GM12878 (cell line): ENCODE data around the gene MYOZ1.
"Not testable (repeated sequence)": the region's sequence is repeated elsewhere in the genome, so short reads cannot be mapped to it uniquely, and the experiment has no call there.

Experiments used
- CEBPB ChIP-seq, 2 experiments: fragments of 150-350 bp in 1 of 2; IDR thresholded peaks; 2 replicates each; pipeline ENCODE4 v1.6.1; 2012 to 2014; ENCODE audit warnings: low read depth in 2 of 2, low read length in 2 of 2, borderline replicate concordance in 1 of 2, inconsistent platforms in 1 of 2
- JUNB ChIP-seq: IDR thresholded peaks from 2 replicates; pipeline ENCODE4 v1.6.1; 2016; ENCODE audit warnings: antibody characterized with exemption, mild to moderate bottlenecking
- MXI1 ChIP-seq: fragments of 150-350 bp; IDR thresholded peaks from 2 replicates; pipeline ENCODE4 v1.6.1; 2011; ENCODE audit warnings: low read depth, mild to moderate bottlenecking, inconsistent platforms, low read length, improper control_type of control experiment
- POLR2A ChIP-seq: IDR thresholded peaks from 2 replicates; pipeline ENCODE4 v1.6.1; 2011; ENCODE audit warnings: low read depth, mild to moderate bottlenecking, low read length
- SMAD1 ChIP-seq: fragments of 450-650 bp; IDR thresholded peaks from 2 replicates; pipeline ENCODE4 v1.6.1; 2018; ENCODE audit warnings: mild to moderate bottlenecking, low read depth; ENCODE audit not compliant: partially characterized antibody
- TF ChIP-seq, protein P1 (sequence below), 3 experiments: IDR thresholded peaks in 2 of 3; conservative IDR thresholded peaks in 1 of 3; 2 replicates each; pipeline ENCODE4 v1.5.1; 2011; ENCODE audit warnings: low read depth in 3 of 3, low read length in 3 of 3, mild to moderate bottlenecking in 3 of 3, control low read depth in 2 of 3, moderate library complexity in 2 of 3, inconsistent platforms in 1 of 3, mixed read lengths in 1 of 3; ENCODE audit not compliant: control insufficient read depth in 2 of 3, insufficient read depth in 1 of 3; ENCODE audit errors: extremely low read depth in 1 of 3

DNA sequence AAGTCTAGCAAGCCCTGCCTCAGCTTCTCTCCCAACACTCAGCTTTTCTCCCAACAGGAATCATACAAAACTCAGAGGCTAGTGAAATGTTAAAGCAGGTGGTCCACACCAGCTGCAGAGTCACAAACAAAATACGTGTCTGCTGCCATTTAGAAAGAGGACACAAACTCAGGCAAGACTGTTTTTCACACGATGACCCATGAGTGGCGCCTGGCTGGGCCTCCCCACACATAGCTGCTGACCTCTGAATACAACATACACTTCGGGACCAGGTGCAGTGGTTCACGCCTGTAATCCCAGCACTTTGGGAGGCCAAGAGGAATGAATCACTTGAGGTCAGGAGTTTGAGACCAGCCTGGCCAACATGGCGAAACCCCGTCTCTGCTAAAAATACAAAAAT, 21.4 kb upstream of the MYOZ1 start:
- TF ChIP-seq SMAD1; POLR2A; CEBPB (IDR thresholded peaks at IDR 0.05; ENCODE audit: borderline replicate concordance in 1 of 2, low read depth in 2 of 2, low read length in 2 of 2); JUNB; MXI1: not testable (repeated sequence)
- TF ChIP-seq, protein P1, sequence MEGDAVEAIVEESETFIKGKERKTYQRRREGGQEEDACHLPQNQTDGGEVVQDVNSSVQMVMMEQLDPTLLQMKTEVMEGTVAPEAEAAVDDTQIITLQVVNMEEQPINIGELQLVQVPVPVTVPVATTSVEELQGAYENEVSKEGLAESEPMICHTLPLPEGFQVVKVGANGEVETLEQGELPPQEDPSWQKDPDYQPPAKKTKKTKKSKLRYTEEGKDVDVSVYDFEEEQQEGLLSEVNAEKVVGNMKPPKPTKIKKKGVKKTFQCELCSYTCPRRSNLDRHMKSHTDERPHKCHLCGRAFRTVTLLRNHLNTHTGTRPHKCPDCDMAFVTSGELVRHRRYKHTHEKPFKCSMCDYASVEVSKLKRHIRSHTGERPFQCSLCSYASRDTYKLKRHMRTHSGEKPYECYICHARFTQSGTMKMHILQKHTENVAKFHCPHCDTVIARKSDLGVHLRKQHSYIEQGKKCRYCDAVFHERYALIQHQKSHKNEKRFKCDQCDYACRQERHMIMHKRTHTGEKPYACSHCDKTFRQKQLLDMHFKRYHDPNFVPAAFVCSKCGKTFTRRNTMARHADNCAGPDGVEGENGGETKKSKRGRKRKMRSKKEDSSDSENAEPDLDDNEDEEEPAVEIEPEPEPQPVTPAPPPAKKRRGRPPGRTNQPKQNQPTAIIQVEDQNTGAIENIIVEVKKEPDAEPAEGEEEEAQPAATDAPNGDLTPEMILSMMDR (IDR thresholded peaks at IDR 0.05 in 2 of 3, conservative IDR thresholded peaks at IDR 0.05 in 1 of 3; ENCODE audit: control insufficient read depth in 2 of 3, extremely low read depth in 1 of 3, insufficient read depth in 1 of 3, low read depth in 3 of 3, low read length in 3 of 3): not testable (repeated sequence)
